B cell (primary cell): Measurements from ENCODE around the gene SMPD3. TPM values are rescaled to one million over a fixed set of nuclear protein-coding genes. Genes with fewer than 3 reads are reported as not detected.

Experiments
- ATAC-seq: fragments of 200-7000 bp; cut with Tn5 transposase; one replicate; pipeline ENCODE4 v1.10.0; 2021; ENCODE audit warnings: low read depth, mild to moderate bottlenecking, moderate number of reproducible peaks, moderate library complexity
- CTCF ChIA-PET: fragments of 350-600 bp; sonication (Branson Sonifier 250); formaldehyde crosslinking; loops from one replicate; lab custom pipeline; 2021; ENCODE audit warnings: antibody characterized with exemption, inconsistent platforms; lab: Charles Lee
- POLR2A ChIA-PET: fragments of 350-600 bp; sonication (Branson Sonifier 250); formaldehyde crosslinking; loops from one replicate; lab custom pipeline; 2021; ENCODE audit warnings: antibody characterized with exemption; lab: Charles Lee
- DNase-seq: peaks from one replicate; pipeline ENCODE4 v3.0.0; 2013
- H2AFZ ChIP-seq: 2 replicates; pipeline ENCODE4 v1.6.1; 2012; ENCODE audit warnings: mild to moderate bottlenecking, low read depth, low read length; ENCODE audit not compliant: insufficient read depth, poor library complexity, severe bottlenecking
- H3K27ac ChIP-seq, 2 donors: 1 replicate in 1 of 2; 2 replicates in 1 of 2; pipeline ENCODE4 v1.5.1; 2012 to 2013; ENCODE audit warnings: low read length in 2 of 2, mild to moderate bottlenecking in 2 of 2, moderate library complexity in 1 of 2
- H3K27me3 ChIP-seq, 4 experiments: fragments of 200-600 bp in 1 of 4; sonication (generic) in 1 of 4; replicated peaks in 1 of 4; 1 replicate in 2 of 4; 2 replicates in 2 of 4; pipeline versions ENCODE4 v1.6.1 to v1.7.0; 2013 to 2016; ENCODE audit warnings: low read length in 3 of 4, mild to moderate bottlenecking in 2 of 4, mixed read lengths in 1 of 4, moderate library complexity in 1 of 4; ENCODE audit not compliant: insufficient read depth in 4 of 4, control insufficient read depth in 3 of 4; ENCODE audit errors: control extremely low read depth in 1 of 4
- H3K36me3 ChIP-seq, 2 experiments: replicated peaks in 1 of 2; 1 replicate in 1 of 2; 2 replicates in 1 of 2; pipeline versions ENCODE4 v1.6.1 to v1.7.1; 2013; ENCODE audit warnings: low read length in 1 of 2; ENCODE audit not compliant: insufficient read depth in 2 of 2, control insufficient read depth in 1 of 2; ENCODE audit errors: control extremely low read depth in 1 of 2, extremely low read depth in 1 of 2
- H3K4me1 ChIP-seq, 2 donors: fragments of 200-600 bp in 1 of 2; sonication (generic) in 1 of 2; 1 replicate in 1 of 2; 2 replicates in 1 of 2; pipeline versions ENCODE4 v1.5.1 to v1.6.1; 2013 to 2017; ENCODE audit warnings: low read length in 2 of 2; ENCODE audit not compliant: control insufficient read depth in 2 of 2, insufficient read depth in 2 of 2
- H3K4me2 ChIP-seq: replicated peaks from 2 replicates; pipeline ENCODE3; 2012; ENCODE audit warnings: mild to moderate bottlenecking, low read depth, low read length; ENCODE audit not compliant: poor library complexity, severe bottlenecking
- H3K4me3 ChIP-seq, 5 experiments: fragments of 200-600 bp in 1 of 5; sonication (generic) in 1 of 5; 1 replicate in 3 of 5; 2 replicates in 2 of 5; pipeline versions ENCODE4 v1.5.1 to v1.7.0; 2011 to 2016; ENCODE audit warnings: low read length in 4 of 5, mild to moderate bottlenecking in 4 of 5, low read depth in 2 of 5, control low read depth in 1 of 5, moderate library complexity in 1 of 5; ENCODE audit not compliant: insufficient read depth in 1 of 5; ENCODE audit errors: control extremely low read depth in 1 of 5, extremely low read depth in 1 of 5
- H3K79me2 ChIP-seq: fragments of 200-600 bp; sonication (generic); one replicate; pipeline ENCODE4 v1.6.0; 2016; ENCODE audit warnings: low read length; ENCODE audit not compliant: control insufficient read depth, insufficient read depth
- H3K9ac ChIP-seq: fragments of 200-600 bp; sonication (generic); 2 replicates; pipeline ENCODE4 v1.6.1; 2017; ENCODE audit warnings: mild to moderate bottlenecking, low read length, moderate library complexity
- H3K9me3 ChIP-seq, 3 donors: one replicate each; pipeline versions ENCODE4 v1.6.1 to v1.7.1; 2013; ENCODE audit warnings: low read length in 2 of 3; ENCODE audit not compliant: control insufficient read depth in 2 of 3, insufficient read depth in 1 of 3; ENCODE audit errors: control extremely low read depth in 1 of 3
- H4K20me1 ChIP-seq: 2 replicates; pipeline ENCODE4 v1.6.0; 2012; ENCODE audit warnings: mild to moderate bottlenecking, low read length; ENCODE audit not compliant: insufficient read depth, control insufficient read depth, poor library complexity, severe bottlenecking
- H3K27ac Mint-ChIP-seq: one replicate; pipeline ENCODE4 v1.8.0; 2021; ENCODE audit warnings: mixed read lengths
- H3K27me3 Mint-ChIP-seq: one replicate; pipeline ENCODE4 v1.8.0; 2021; ENCODE audit warnings: mixed read lengths
- H3K4me1 Mint-ChIP-seq: one replicate; pipeline ENCODE4 v1.8.0; 2021; ENCODE audit warnings: mixed read lengths
- H3K4me3 Mint-ChIP-seq: one replicate; pipeline ENCODE4 v1.8.0; 2021; ENCODE audit warnings: mixed read lengths
- H3K9me3 Mint-ChIP-seq: one replicate; pipeline ENCODE4 v1.8.0; 2022; ENCODE audit warnings: mixed read lengths; ENCODE audit not compliant: insufficient read depth
- EZH2 ChIP-seq: IDR thresholded peaks from 2 replicates; pipeline ENCODE4 v1.6.1; 2012; ENCODE audit warnings: borderline replicate concordance, low read depth, mild to moderate bottlenecking, moderate library complexity, low read length; ENCODE audit not compliant: insufficient read depth, poor library complexity, severe bottlenecking
- WGBS: methylation state at CpG from one replicate; pipeline ENCODE4 v1.1.5; 2013; ENCODE audit warnings: missing lambda C conversion rate; ENCODE audit not compliant: insufficient coverage; 5-methylcytosine and 5-hydroxymethylcytosine counted together
- intact Hi-C: fragments of 100-400 bp; cut with micrococcal nuclease; formaldehyde crosslinking; loops from one replicate; pipeline ENCODE4 v1.10.0; 2022
- polyA plus RNA-seq: library from polyadenylated mRNA; depleted of rRNA; stranded (reverse); fragments of >200 nt; gene quantifications from 2 replicates; pipeline ENCODE4 v1.2.3, GENCODE V29; 2012
- total RNA-seq, 2 donors: library from RNA; stranded (reverse); fragments of 120-200 nt in 1 of 2; gene quantifications; 1 replicate in 1 of 2; 2 replicates in 1 of 2; pipeline versions ENCODE4 v1.2.3 to v1.2.4, GENCODE V29; 2013 to 2022
- TF ChIP-seq, protein P1 (sequence below): fragments of 200-600 bp; IDR thresholded peaks from one replicate; pipeline ENCODE4 v1.8.0; 2022; ENCODE audit warnings: antibody characterized with exemption, mild to moderate bottlenecking

SMPD3 gene
- total and polyA plus RNA-seq, 2 donors (not counting 1 experiment from before 2014, with no cell fraction given): 1.2 to 2.8 TPM

DNA sequence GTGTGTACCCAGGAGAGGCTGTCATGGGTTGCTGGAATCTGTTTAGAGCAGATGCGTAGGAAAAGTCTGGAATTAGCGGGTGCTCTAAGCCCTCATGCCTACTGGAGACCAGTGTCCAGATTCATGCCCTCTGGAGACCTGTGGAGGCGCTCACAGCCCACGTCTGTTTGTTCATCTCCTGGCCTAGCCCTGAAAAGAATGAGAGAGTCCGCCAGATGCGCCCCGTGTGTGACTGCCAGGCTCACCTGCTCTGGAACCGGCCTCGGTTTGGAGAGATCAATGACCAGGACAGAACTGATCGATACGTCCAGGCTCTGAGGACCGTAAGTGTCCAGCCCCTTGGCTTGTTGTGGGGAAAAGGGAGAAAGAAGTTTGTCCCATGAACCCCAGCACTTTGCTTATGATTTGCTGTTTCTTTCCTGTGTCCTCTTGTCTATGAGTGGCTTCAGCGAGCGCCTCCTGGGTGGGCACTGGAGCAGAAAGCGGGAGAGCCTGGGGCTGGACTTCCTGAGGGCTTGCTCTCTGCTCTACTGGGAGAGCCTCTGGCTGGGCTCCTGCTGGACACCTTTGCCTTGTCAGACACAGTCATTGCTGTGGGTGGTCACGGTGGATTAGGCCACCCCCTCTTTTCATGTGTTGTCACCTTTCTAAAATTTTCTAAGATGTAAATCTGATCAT is 102.2 kb downstream of the SMPD3 start:
- ATAC-seq: no peak
- intact Hi-C loops: no loop called here
- no peak for TF ChIP-seq EZH2
- TF ChIP-seq, protein P1, sequence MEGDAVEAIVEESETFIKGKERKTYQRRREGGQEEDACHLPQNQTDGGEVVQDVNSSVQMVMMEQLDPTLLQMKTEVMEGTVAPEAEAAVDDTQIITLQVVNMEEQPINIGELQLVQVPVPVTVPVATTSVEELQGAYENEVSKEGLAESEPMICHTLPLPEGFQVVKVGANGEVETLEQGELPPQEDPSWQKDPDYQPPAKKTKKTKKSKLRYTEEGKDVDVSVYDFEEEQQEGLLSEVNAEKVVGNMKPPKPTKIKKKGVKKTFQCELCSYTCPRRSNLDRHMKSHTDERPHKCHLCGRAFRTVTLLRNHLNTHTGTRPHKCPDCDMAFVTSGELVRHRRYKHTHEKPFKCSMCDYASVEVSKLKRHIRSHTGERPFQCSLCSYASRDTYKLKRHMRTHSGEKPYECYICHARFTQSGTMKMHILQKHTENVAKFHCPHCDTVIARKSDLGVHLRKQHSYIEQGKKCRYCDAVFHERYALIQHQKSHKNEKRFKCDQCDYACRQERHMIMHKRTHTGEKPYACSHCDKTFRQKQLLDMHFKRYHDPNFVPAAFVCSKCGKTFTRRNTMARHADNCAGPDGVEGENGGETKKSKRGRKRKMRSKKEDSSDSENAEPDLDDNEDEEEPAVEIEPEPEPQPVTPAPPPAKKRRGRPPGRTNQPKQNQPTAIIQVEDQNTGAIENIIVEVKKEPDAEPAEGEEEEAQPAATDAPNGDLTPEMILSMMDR: no peak
- no peak for DNase-seq
- Mint-ChIP-seq H3K27ac (no peak overlapping the region), H3K9me3 (no peaks in the 10 kb centered on the region), H3K27me3 (no peaks in the 10 kb centered on the region), H3K4me3 (no peak overlapping the region), H3K4me1 (no peaks in the 10 kb centered on the region)
- Histone ChIP-seq H3K27me3 (no peaks in the 10 kb centered on the region), H4K20me1 (no peaks in the 10 kb centered on the region), H2AFZ (no peak overlapping the region), H3K9me3 (no peaks in the 10 kb centered on the region), H3K4me2 (no peak overlapping the region), H3K4me3 (no peak overlapping the region), H3K36me3 (peaks cover 19 to 73% of the 10 kb centered on the region in 2 experiments), H3K79me2 (no peaks in the 10 kb centered on the region), H3K4me1 (no peaks in the 10 kb centered on the region), H3K27ac (no peak overlapping the region), H3K9ac (no peak overlapping the region)
- WGBS: 99% methylated on average over 16 of the region's 16 CpGs
- CTCF ChIA-PET: no interaction called here
- POLR2A ChIA-PET: no interaction called here

- Mint-ChIP-seq H3K9me3 (no peaks in the 10 kb centered on the region), H3K27me3 (no peaks in the 10 kb centered on the region), H3K4me1 (no peaks in the 10 kb centered on the region), H3K4me3 (no peak overlapping the region), H3K27ac (no peak overlapping the region)
- H3K36me3 ChIP-seq: peaks cover 22 to 74% of the 10 kb centered on the region in 2 experiments
- H4K20me1 ChIP-seq: no peaks in the 10 kb centered on the region
- no peak overlapping the region for H3K9ac ChIP-seq
- no peak for ATAC-seq
- H3K4me3 ChIP-seq: no peak overlapping the region
- intact Hi-C loops: no loop called here
- ChIA-PET CTCF (interaction anchor here (1.2 kb wide), 1 partner anchor 82 kb away, joined by 3 read pairs; no protein-coding TSS in a partner anchor), POLR2A (no interaction called here)
- H3K79me2 ChIP-seq: no peaks in the 10 kb centered on the region
- H3K9me3 ChIP-seq: no peaks in the 10 kb centered on the region
- H3K4me1 ChIP-seq: no peaks in the 10 kb centered on the region
- WGBS: 72% methylated on average over 11 of the region's 11 CpGs
- no peak overlapping the region for H2AFZ ChIP-seq
- DNase-seq: no peak
- no peaks in the 10 kb centered on the region for H3K27me3 ChIP-seq
- no peak overlapping the region for H3K27ac ChIP-seq
- no peak overlapping the region for H3K4me2 ChIP-seq
- TF ChIP-seq, protein P1: no peak
- no peak for TF ChIP-seq EZH2
Measured at GRCh38 chr16:68345351-68345810, 102.9 kb downstream of the SMPD3 start.
